ENCODE measurements around the gene SNX10. TPM values are rescaled to one million over a fixed set of nuclear protein-coding genes. Genes with fewer than 3 reads are reported as not detected.

Gene SNX10
- polyA plus RNA-seq, 6 donors from 2014 or later: 138 to 210 (median 164) TPM

DNA sequence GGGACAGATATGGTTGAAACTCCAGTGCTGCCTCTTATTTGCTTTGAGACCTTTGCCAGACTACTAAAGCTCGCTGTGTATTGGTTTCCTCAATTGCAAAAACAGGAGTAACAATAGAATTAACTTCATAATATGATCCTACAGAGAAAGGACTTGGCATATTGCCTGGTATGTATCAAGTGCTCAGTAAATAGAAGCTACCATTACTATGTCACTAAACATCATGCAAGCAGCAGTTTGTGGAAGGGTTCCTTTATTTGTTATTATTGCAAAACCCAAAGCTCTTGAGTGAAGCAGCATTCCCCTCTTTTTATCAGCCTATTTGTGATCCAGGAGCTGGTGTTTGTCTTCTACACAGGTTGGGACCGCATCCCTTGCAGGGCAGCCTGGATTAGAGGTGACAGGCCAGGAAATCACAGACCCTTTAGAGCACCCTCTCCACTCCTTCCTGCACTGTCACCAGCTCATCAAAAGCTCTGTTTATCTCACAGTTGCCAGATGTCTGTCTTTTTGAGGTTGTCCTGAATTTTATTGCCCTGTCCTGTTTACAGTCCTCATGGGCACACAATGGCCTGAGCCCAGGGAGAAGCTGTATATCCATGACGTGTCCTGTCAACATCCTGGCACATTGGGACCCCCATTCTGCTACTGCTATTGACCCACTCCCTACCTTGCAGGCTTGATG is 121.5 kb downstream of the SNX10 start:
- Mint-ChIP-seq H3K27me3 (peaks cover 3 to 13% (median 5%) of the 10 kb centered on the region in 3 donors), H3K36me3 (no peaks in the 10 kb centered on the region), H3K4me3 (no peak overlapping the region)

DNA sequence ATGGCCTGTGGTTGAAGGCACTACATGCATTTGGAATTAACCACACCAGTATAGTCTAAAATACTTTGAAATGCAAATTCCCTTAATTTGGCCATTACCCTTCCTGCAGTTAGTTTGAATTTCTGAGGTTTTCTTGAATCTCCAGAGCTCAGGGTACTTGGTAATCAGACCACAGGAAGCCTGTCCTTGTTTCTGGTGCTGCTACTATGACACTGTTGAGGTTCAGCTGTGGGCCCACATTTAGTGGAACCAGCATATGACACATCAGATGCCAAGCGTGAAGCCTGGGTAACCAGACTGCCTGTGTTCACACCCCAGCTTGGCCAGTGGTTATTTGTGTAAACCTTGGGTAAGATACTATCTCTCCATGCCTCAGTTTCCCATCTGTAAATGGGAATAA is 124.3 kb downstream of the SNX10 start:
- DNase-seq (no peak), ATAC-seq (ENCODE audit: low read depth in 2 of 2) (no peak)
- H3K4me1 Mint-ChIP-seq: no peaks in the 10 kb centered on the region
- peaks cover 0 to 3% (median 0%) of the 10 kb centered on the region in 7 donors for H3K9me3 Mint-ChIP-seq
- H3K27ac Mint-ChIP-seq: no peak overlapping the region
- H3K27me3 Mint-ChIP-seq: peaks cover 3 to 15% (median 8%) of the 10 kb centered on the region in 3 donors
- no peak overlapping the region for H3K4me3 Mint-ChIP-seq
- H3K36me3 Mint-ChIP-seq: no peaks in the 10 kb centered on the region

More for the DNA sequence above, 121.5 kb downstream of the SNX10 start:
- H3K9me3 Mint-ChIP-seq: peaks cover 0 to 3% (median 0%) of the 10 kb centered on the region in 7 donors
- ATAC-seq (ENCODE audit: low read depth in 2 of 2) (no peak), DNase-seq (no peak)
- peak overlapping the region in 1 of 6 donors; percentile 4 for H3K27ac Mint-ChIP-seq
- no peaks in the 10 kb centered on the region for H3K4me1 Mint-ChIP-seq

DNA sequence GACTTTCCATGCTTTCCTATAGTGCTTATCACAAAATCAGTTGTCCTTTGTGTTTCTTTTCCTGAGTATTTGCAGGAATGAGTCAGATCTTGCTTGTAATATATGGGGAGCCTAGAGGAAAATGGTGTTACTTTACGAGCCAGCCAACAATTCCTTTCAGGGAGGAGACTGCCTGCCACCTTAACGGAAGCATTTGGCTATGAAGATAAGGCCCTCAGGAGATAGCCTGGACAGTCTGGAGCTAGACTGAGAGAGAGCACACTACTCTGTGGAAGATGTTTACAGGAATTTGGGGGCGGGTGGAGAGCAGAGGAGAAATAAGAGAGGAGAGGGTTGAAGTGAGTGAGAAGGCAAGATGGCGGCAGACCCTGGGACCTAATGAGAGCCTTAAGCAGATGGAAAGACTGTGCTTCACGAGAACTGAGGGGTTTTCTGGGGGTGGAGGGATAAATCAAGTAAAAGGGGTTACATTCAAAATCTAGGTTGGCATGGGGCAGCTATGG is 126.3 kb downstream of the SNX10 start:
- Mint-ChIP-seq H3K9me3 (peaks cover 0 to 3% (median 0%) of the 10 kb centered on the region in 7 donors), H3K4me3 (no peak overlapping the region), H3K36me3 (no peaks in the 10 kb centered on the region), H3K4me1 (no peaks in the 10 kb centered on the region), H3K27me3 (peaks cover 3 to 15% (median 8%) of the 10 kb centered on the region in 3 donors), H3K27ac (no peak overlapping the region)
- ATAC-seq (ENCODE audit: low read depth in 2 of 2) (no peak), DNase-seq (no peak)

DNA sequence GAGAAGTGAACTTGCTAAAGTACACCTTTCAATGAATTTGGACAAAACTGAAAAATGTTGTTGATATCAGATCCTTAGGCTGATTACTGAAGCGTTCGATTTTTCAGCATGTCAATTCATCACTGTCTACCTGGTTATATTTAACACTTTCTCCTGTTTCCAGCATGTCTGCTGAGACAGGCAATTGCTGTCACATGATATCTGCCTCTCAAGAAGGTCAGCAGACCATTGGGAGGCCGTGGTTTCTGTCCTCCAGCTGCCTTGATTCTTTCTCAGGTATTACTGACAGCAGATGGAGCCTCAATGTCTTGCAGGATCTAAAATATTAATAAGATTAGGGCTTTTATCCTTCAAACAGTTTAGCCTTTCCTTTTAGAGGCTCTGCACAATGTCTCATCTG is 127.5 kb downstream of the SNX10 start:
- DNase-seq: no peak
- H3K27ac Mint-ChIP-seq: no peak overlapping the region
- no peaks in the 10 kb centered on the region for H3K36me3 Mint-ChIP-seq

DNA sequence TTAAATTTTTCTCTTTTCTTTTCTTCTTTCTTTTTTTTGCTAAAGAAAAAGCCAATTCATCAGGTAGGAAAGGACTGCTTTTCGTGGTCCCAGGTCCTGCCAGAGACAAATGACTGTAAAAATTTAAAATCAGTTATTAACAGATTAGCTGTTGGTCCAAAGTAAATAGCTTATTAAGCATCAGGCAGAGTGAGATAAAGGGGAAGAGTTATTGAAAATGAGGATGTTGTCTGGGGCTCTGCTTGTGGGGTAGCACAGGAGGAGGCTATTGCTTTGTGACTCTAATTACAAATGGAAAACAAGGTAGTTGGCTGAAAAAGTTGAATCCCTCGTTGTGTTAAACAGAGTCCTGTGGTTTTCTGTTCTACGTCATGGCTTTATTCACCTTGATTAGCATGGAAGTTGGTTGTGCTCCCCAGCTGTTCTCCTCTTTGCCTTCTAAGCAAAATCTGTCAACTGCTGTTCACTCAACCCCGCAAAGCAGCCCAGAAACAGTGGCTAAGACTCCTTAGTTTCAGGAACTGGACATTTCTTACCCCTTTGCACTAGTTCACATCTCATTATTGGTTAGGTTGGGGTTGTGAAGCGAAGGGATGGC is 128.9 kb downstream of the SNX10 start:
- H3K9me3 Mint-ChIP-seq: peaks cover 0 to 4% (median 3%) of the 10 kb centered on the region in 7 donors
- H3K27me3 Mint-ChIP-seq: peaks cover 8 to 9% (median 9%) of the 10 kb centered on the region in 3 donors
- H3K4me1 Mint-ChIP-seq: no peaks in the 10 kb centered on the region
- no peaks in the 10 kb centered on the region for H3K36me3 Mint-ChIP-seq
- ATAC-seq (ENCODE audit: low read depth in 2 of 2) (peak in 1 of 2 donors; percentile 11), DNase-seq (no peak)
- H3K4me3 Mint-ChIP-seq: no peak overlapping the region
- H3K27ac Mint-ChIP-seq: no peak overlapping the region

More for the DNA sequence above, 127.5 kb downstream of the SNX10 start:
- no peak for ATAC-seq (ENCODE audit: low read depth in 2 of 2)
- Mint-ChIP-seq H3K27me3 (peaks cover 6 to 9% (median 8%) of the 10 kb centered on the region in 3 donors), H3K9me3 (peaks cover 0 to 3% (median 0%) of the 10 kb centered on the region in 7 donors), H3K4me1 (no peaks in the 10 kb centered on the region), H3K4me3 (no peak overlapping the region)

DNA sequence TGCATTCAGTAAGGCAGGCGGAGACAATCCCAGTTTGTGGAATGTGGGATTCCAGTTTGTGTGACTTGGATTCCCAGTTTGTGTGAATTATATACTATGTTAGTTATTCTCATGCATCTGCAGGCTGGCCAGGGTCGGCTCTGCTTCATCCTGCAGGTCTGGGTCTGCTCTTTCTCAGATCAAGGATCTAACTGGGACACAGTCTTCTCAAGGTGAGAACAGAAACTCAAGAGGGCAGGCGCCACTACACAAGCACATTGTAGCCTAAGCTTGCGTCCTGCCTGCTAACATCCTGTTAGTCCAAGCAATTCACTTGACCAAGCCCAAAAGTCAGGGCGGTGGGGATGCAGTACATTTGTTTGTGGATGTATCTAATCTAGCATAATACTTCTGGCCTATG is 131.1 kb downstream of the SNX10 start:
- no peaks in the 10 kb centered on the region for H3K36me3 Mint-ChIP-seq
- DNase-seq: no peak
- peaks cover 6 to 9% (median 7%) of the 10 kb centered on the region in 3 donors for H3K27me3 Mint-ChIP-seq
- H3K4me1 Mint-ChIP-seq: no peaks in the 10 kb centered on the region
- H3K4me3 Mint-ChIP-seq: no peak overlapping the region
- H3K9me3 Mint-ChIP-seq: peaks cover 0 to 4% (median 3%) of the 10 kb centered on the region in 7 donors
- peak overlapping the region in 1 of 6 donors; percentile 49 for H3K27ac Mint-ChIP-seq
- ATAC-seq (ENCODE audit: low read depth in 2 of 2): no peak

DNA sequence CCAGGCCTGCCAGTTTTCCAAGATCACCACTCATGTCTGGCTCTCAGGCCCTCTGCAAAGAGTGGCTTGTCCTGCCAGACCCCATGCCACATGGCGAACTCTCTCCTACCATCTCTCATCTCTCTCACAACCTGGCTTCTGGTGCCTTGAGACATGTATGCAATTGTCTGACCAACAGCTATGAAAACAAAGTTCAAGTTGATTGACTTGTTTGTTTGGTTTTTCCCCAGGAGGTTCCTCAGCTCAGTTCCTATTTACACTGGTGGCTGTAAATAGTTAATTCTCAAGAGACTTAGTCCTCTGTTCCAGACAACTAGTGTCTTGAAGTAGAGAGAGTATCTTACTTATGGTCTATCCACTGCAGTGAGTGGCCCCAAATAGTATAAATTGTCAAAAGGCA is 131.8 kb downstream of the SNX10 start:
- Mint-ChIP-seq H3K9me3 (peaks cover 0 to 3% (median 1%) of the 10 kb centered on the region in 7 donors), H3K27ac (no peak overlapping the region), H3K4me1 (no peaks in the 10 kb centered on the region), H3K4me3 (no peak overlapping the region), H3K27me3 (peaks cover 0 to 9% (median 0%) of the 10 kb centered on the region in 3 donors), H3K36me3 (no peaks in the 10 kb centered on the region)
- ATAC-seq (ENCODE audit: low read depth in 2 of 2) (no peak), DNase-seq (no peak)

Other genes with a start within 250 kb of the SNX10 start
- gene NFE2L3, start 139.7 kb upstream of the SNX10 start, polyA plus RNA-seq (ENCODE audit: low read depth in 6 of 6): 1 to 10 TPM in 5 of 6 donors, under 1 TPM in 1; 0.93 to 4.1 (median 2.4) TPM
- gene HNRNPA2B1, start 91.1 kb upstream of the SNX10 start, polyA plus RNA-seq (ENCODE audit: low read depth in 6 of 6): 100 to 1,000 TPM; 585 to 820 (median 621) TPM
- gene CBX3, start 90.1 kb upstream of the SNX10 start, polyA plus RNA-seq (ENCODE audit: low read depth in 6 of 6): 100 to 1,000 TPM in 2 of 6 donors, 10 to 100 TPM in 4; 83.0 to 153 (median 94.2) TPM

Data from naive B cell (primary cell).